H9 (cell line): ENCODE data around the gene MTCL1. TPM values are rescaled to one million over a fixed set of nuclear protein-coding genes. Genes with fewer than 3 reads are reported as not detected.

ENCODE experiments used
- DNase-seq: peaks from one replicate; pipeline ENCODE4 v3.0.0-alpha.2; 2017
- H2AFZ ChIP-seq: one replicate; pipeline ENCODE4 v1.6.1; 2013; ENCODE audit warnings: mild to moderate bottlenecking, low read length, control low read depth, moderate library complexity
- H2AK5ac ChIP-seq: 2 replicates; pipeline ENCODE4 v1.6.1; 2013; ENCODE audit warnings: low read length, control low read depth, mixed read lengths; ENCODE audit not compliant: insufficient read length
- H2BK120ac ChIP-seq: one replicate; pipeline ENCODE4 v1.6.1; 2013; ENCODE audit warnings: low read depth, mild to moderate bottlenecking, low read length, control low read depth, inconsistent platforms; ENCODE audit not compliant: poor library complexity, severe bottlenecking
- H2BK12ac ChIP-seq: 2 replicates; pipeline ENCODE4 v1.6.1; 2013; ENCODE audit warnings: low read length, control low read depth, mixed read lengths, low read depth; ENCODE audit not compliant: insufficient read length
- H2BK15ac ChIP-seq: 2 replicates; pipeline ENCODE4 v1.6.1; 2013; ENCODE audit warnings: low read depth, low read length, control low read depth
- H2BK20ac ChIP-seq: one replicate; pipeline ENCODE4 v1.6.1; 2013; ENCODE audit warnings: low read depth, mild to moderate bottlenecking, low read length, control low read depth, inconsistent platforms; ENCODE audit not compliant: poor library complexity, severe bottlenecking
- H2BK5ac ChIP-seq: 2 replicates; pipeline ENCODE4 v1.6.1; 2013; ENCODE audit warnings: low read length, control low read depth, mixed read lengths; ENCODE audit not compliant: insufficient read length
- H3K14ac ChIP-seq: 2 replicates; pipeline ENCODE4 v1.6.1; 2013; ENCODE audit warnings: low read length, control low read depth; ENCODE audit not compliant: insufficient read depth
- H3K18ac ChIP-seq: 2 replicates; pipeline ENCODE4 v1.6.1; 2013; ENCODE audit warnings: low read depth, mild to moderate bottlenecking, mixed read lengths, low read length, control low read depth; ENCODE audit not compliant: insufficient read length
- H3K23ac ChIP-seq: 2 replicates; pipeline ENCODE4 v1.6.1; 2013; ENCODE audit warnings: low read length, control low read depth, mixed read lengths, low read depth; ENCODE audit not compliant: insufficient read length
- H3K23me2 ChIP-seq: 2 replicates; pipeline ENCODE4 v1.6.1; 2013; ENCODE audit warnings: low read depth, mild to moderate bottlenecking, mixed read lengths, low read length, control low read depth; ENCODE audit not compliant: insufficient read length, poor library complexity, severe bottlenecking
- H3K27ac ChIP-seq: 2 replicates; pipeline ENCODE4 v1.5.1; 2013; ENCODE audit warnings: low read length, control low read depth, mixed read lengths, low read depth; ENCODE audit not compliant: insufficient read length
- H3K27me3 ChIP-seq: 2 replicates; pipeline ENCODE4 v1.6.1; 2013; ENCODE audit warnings: low read length, control low read depth, inconsistent platforms; ENCODE audit not compliant: insufficient read depth
- H3K4ac ChIP-seq: 2 replicates; pipeline ENCODE4 v1.6.1; 2013; ENCODE audit warnings: low read depth, mild to moderate bottlenecking, control low read depth, inconsistent platforms, low read length, moderate library complexity
- H3K4me1 ChIP-seq: 2 replicates; pipeline ENCODE4 v1.6.1; 2013; ENCODE audit warnings: low read length, control low read depth, inconsistent platforms; ENCODE audit not compliant: insufficient read depth
- H3K4me2 ChIP-seq: 2 replicates; pipeline ENCODE4 v1.6.1; 2013; ENCODE audit warnings: low read length, control low read depth, mixed read lengths; ENCODE audit not compliant: insufficient read length, insufficient read depth
- H3K56ac ChIP-seq: 2 replicates; pipeline ENCODE4 v1.6.1; 2013; ENCODE audit warnings: low read depth, mild to moderate bottlenecking, mixed read lengths, low read length, control low read depth; ENCODE audit not compliant: insufficient read length
- H3K79me1 ChIP-seq: 2 replicates; pipeline ENCODE4 v1.6.1; 2013; ENCODE audit warnings: low read depth, mild to moderate bottlenecking, moderate library complexity, low read length, control low read depth, inconsistent platforms; ENCODE audit not compliant: insufficient read depth, poor library complexity, severe bottlenecking
- H3K79me2 ChIP-seq: 2 replicates; pipeline ENCODE4 v1.6.1; 2013; ENCODE audit warnings: low read length, control low read depth, inconsistent platforms; ENCODE audit not compliant: insufficient read depth
- H3K9ac ChIP-seq: 2 replicates; pipeline ENCODE4 v1.6.1; 2013; ENCODE audit warnings: low read length, control low read depth, mixed read lengths; ENCODE audit not compliant: insufficient read length; ENCODE audit errors: extremely low read depth
- H3K9me3 ChIP-seq: one replicate; pipeline ENCODE4 v1.6.1; 2013; ENCODE audit warnings: low read depth, low read length, inconsistent platforms; ENCODE audit not compliant: control insufficient read depth
- H3T11ph ChIP-seq: one replicate; pipeline ENCODE4 v1.6.1; 2013; ENCODE audit warnings: mild to moderate bottlenecking, low read length, control low read depth, inconsistent platforms
- H4K20me1 ChIP-seq: one replicate; pipeline ENCODE4 v1.6.1; 2013; ENCODE audit not compliant: control insufficient read depth, insufficient read length, insufficient read depth
- H4K5ac ChIP-seq: 2 replicates; pipeline ENCODE4 v1.6.1; 2013; ENCODE audit warnings: low read depth, mild to moderate bottlenecking, mixed read lengths, low read length, control low read depth; ENCODE audit not compliant: insufficient read length
- H4K8ac ChIP-seq: replicated peaks from 2 replicates; pipeline ENCODE4 v1.6.1; 2013; ENCODE audit warnings: low read length, control low read depth, mixed read lengths, low read depth; ENCODE audit not compliant: insufficient read length
- H4K91ac ChIP-seq: 2 replicates; pipeline ENCODE4 v1.6.1; 2013; ENCODE audit warnings: low read depth, mild to moderate bottlenecking, moderate library complexity, mixed read lengths, low read length, control low read depth; ENCODE audit not compliant: insufficient read length
- H3K27ac Mint-ChIP-seq, 3 experiments: 2 replicates in 2 of 3; 3 replicates in 1 of 3; pipeline ENCODE4 v1.8.0; 2020 to 2021; ENCODE audit warnings: mixed read lengths in 3 of 3, mild to moderate bottlenecking in 1 of 3, moderate library complexity in 1 of 3
- H3K27me3 Mint-ChIP-seq: 2 replicates; pipeline ENCODE4 v1.8.0; 2021; ENCODE audit warnings: low read depth, mild to moderate bottlenecking, moderate library complexity, mixed read lengths
- H3K36me3 Mint-ChIP-seq, 3 experiments: 2 replicates in 2 of 3; 3 replicates in 1 of 3; pipeline ENCODE4 v1.8.0; 2020 to 2021; ENCODE audit warnings: low read depth in 3 of 3, mixed read lengths in 3 of 3; ENCODE audit not compliant: insufficient read depth in 1 of 3
- H3K4me1 Mint-ChIP-seq, 2 experiments: 2 replicates each; pipeline ENCODE4 v1.8.0; 2020; ENCODE audit warnings: mixed read lengths in 2 of 2
- H3K4me3 Mint-ChIP-seq, 2 experiments: 2 replicates in 1 of 2; 3 replicates in 1 of 2; pipeline ENCODE4 v1.8.0; 2020 to 2021; ENCODE audit warnings: mild to moderate bottlenecking in 2 of 2, mixed read lengths in 2 of 2, moderate library complexity in 1 of 2
- H3K9me3 Mint-ChIP-seq, 2 experiments: 2 replicates in 1 of 2; 3 replicates in 1 of 2; pipeline ENCODE4 v1.8.0; 2020; ENCODE audit warnings: mild to moderate bottlenecking in 2 of 2, mixed read lengths in 2 of 2, moderate library complexity in 1 of 2
- CTCF ChIP-seq: fragments of 200-600 bp; sonication (generic); conservative IDR thresholded peaks from 3 replicates; pipeline ENCODE4 v1.8.0; 2021; ENCODE audit warnings: antibody characterized with exemption, mild to moderate bottlenecking
- WGBS: extraction: QIAGEN DNeasy Blood & Tissue Kit; methylation state at CpG from one replicate; pipeline ENCODE4 v1.1.7; 2013; ENCODE audit warnings: missing lambda C conversion rate, low lambda C conversion rate, mixed read lengths; ENCODE audit not compliant: insufficient read length; ENCODE audit errors: extremely low coverage; 5-methylcytosine and 5-hydroxymethylcytosine counted together
- total RNA-seq: library from RNA; stranded (reverse); gene quantifications from 2 replicates; pipeline ENCODE4 v1.2.1, GENCODE V29; 2021

MTCL1 gene
- total RNA-seq, 1 experiment from 2014 or later: 50.7 TPM

DNA sequence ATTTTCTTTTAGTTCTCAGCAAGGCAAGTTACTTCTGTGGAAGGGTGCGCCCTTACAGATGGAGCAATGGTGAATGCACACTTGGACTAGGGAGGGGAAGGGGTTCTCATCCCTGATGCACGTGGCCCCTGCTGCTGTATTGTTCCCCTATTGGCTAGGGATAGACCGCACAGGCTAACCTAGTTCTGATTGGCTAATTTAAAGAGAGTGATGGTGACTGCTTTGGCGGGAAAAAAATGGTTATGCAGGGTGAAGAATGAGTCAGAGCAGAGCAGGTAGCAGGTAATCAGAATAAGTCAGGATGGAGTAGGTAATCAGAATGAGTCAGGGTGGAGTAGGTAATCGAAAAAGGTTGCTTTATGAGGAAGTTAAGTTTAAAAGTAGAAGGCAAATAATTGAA lies 171.5 kb downstream of the MTCL1 start:
- Histone ChIP-seq H2BK120ac (no peak overlapping the region), H2BK15ac (no peak overlapping the region), H3K9ac (no peak overlapping the region), H3K23me2 (no peaks in the 10 kb centered on the region), H4K20me1 (no peaks in the 10 kb centered on the region), H3K18ac (no peak overlapping the region), H3K9me3 (no peaks in the 10 kb centered on the region), H4K8ac (no peak overlapping the region), H2BK5ac (no peak overlapping the region), H3T11ph (no peak overlapping the region), H3K4me1 (no peaks in the 10 kb centered on the region), H3K23ac (no peak overlapping the region), H3K27me3 (no peaks in the 10 kb centered on the region), H2AK5ac (no peak overlapping the region), H3K27ac (no peak overlapping the region), H2AFZ (no peak overlapping the region), H3K79me2 (no peaks in the 10 kb centered on the region), H3K14ac (no peak overlapping the region), H3K79me1 (no peaks in the 10 kb centered on the region), H4K91ac (no peak overlapping the region), H3K4me2 (no peak overlapping the region), H4K5ac (no peak overlapping the region), H3K56ac (no peak overlapping the region), H3K4ac (no peak overlapping the region), H2BK12ac (no peak overlapping the region), H2BK20ac (no peak overlapping the region)
- peaks cover 4% of the 10 kb centered on the region in 2 experiments for H3K9me3 Mint-ChIP-seq
- H3K27me3 Mint-ChIP-seq: no peaks in the 10 kb centered on the region
- WGBS: no CpG with 5 or more reads among the region's 5 CpGs
- no peak overlapping the region for H3K27ac Mint-ChIP-seq
- no peak for TF ChIP-seq CTCF
- H3K36me3 Mint-ChIP-seq: peaks cover 0 to 4% (median 0%) of the 10 kb centered on the region in 3 experiments; a peak in 2 of 7 replicates
- peaks cover 7 to 17% of the 10 kb centered on the region in 2 experiments for H3K4me1 Mint-ChIP-seq
- no peak for DNase-seq
- no peak overlapping the region for H3K4me3 Mint-ChIP-seq
